ENCODE results near the gene APOA5. TPM values are rescaled to one million over a fixed set of nuclear protein-coding genes. Genes with fewer than 3 reads are reported as not detected.

The APOA5 gene
- total and polyA plus RNA-seq, 2 of the 13 experiments (the other 11 are each of a cell fraction or from before 2014, with no cell fraction given), result 44.0 to 49.1 TPM

- TF ChIP-seq YEATS4 (CRISPR knock-in tag; IDR thresholded peaks at IDR 0.05; ENCODE audit: borderline replicate concordance) (no peak; the same call in 1 of the 2 replicates), JUN (CRISPR knock-in tag; IDR thresholded peaks at IDR 0.05) (0 out of 2 replicates have a peak, but pooled peaks have one; percentile 12), MZF1 (CRISPR knock-in tag; IDR thresholded peaks at IDR 0.05; ENCODE audit: borderline replicate concordance) (no peak), ZNF256 (CRISPR knock-in tag; conservative IDR thresholded peaks at IDR 0.05) (no peak), DPF2 (CRISPR knock-in tag; IDR thresholded peaks at IDR 0.05; ENCODE audit: borderline replicate concordance, low read depth) (peak; percentile 23; the same call in 1 of the 2 replicates), HCFC1 (IDR thresholded peaks at IDR 0.05; ENCODE audit: low read depth, low read length) (no peak), NFIC (IDR thresholded peaks at IDR 0.05; ENCODE audit: low read length) (no peak), PHF8 (CRISPR knock-in tag; IDR thresholded peaks at IDR 0.05) (no peak; the same call in 1 of the 2 replicates), NRL (CRISPR knock-in tag; IDR thresholded peaks at IDR 0.05; ENCODE audit: borderline replicate concordance) (peak; percentile 67), SUZ12 (IDR thresholded peaks at IDR 0.05; ENCODE audit: low read depth, low read length) (no peak), ZNF563 (CRISPR knock-in tag; IDR thresholded peaks at IDR 0.05) (no peak; the same call in 1 of the 2 replicates), ZNF503 (CRISPR knock-in tag; IDR thresholded peaks at IDR 0.05) (no peak)
- TF ChIP-seq, protein P1, sequence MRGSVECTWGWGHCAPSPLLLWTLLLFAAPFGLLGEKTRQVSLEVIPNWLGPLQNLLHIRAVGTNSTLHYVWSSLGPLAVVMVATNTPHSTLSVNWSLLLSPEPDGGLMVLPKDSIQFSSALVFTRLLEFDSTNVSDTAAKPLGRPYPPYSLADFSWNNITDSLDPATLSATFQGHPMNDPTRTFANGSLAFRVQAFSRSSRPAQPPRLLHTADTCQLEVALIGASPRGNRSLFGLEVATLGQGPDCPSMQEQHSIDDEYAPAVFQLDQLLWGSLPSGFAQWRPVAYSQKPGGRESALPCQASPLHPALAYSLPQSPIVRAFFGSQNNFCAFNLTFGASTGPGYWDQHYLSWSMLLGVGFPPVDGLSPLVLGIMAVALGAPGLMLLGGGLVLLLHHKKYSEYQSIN (CRISPR knock-in tag; IDR thresholded peaks at IDR 0.05; ENCODE audit: borderline replicate concordance), result no peak
Observed at GRCh38 chr11:116833816-116834534, 42.3 kb upstream of the APOA5 start (continued).

All from HepG2 (cell line).